ENCODE measurements around the gene DSCAM.

DNA sequence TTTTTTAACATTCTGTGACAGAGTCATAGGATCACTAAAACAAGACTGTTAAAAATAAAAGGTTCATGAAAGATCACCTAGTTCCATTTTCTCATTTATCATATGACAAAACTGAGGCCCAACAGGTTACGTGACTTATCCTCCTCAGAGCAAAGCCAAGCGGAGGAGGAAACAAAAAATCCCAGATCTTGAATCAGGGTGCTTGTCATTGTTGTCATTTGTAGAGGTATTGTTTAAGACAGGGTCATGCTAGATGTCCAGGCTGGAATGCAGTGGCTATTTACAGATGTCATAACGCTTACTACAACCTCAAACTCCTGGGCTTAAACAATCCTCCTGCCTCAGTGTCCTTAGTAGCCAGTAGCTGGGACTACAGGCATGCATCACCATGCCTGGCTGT, 293.2 kb downstream of the DSCAM start:
- TF ChIP-seq POLR2AphosphoS5 (IDR thresholded peaks at IDR 0.05; ENCODE audit: low read length) = no peak
- no peak for TF ChIP-seq CBX5 (IDR thresholded peaks at IDR 0.05; ENCODE audit: low read depth)
- TF ChIP-seq, protein P1, sequence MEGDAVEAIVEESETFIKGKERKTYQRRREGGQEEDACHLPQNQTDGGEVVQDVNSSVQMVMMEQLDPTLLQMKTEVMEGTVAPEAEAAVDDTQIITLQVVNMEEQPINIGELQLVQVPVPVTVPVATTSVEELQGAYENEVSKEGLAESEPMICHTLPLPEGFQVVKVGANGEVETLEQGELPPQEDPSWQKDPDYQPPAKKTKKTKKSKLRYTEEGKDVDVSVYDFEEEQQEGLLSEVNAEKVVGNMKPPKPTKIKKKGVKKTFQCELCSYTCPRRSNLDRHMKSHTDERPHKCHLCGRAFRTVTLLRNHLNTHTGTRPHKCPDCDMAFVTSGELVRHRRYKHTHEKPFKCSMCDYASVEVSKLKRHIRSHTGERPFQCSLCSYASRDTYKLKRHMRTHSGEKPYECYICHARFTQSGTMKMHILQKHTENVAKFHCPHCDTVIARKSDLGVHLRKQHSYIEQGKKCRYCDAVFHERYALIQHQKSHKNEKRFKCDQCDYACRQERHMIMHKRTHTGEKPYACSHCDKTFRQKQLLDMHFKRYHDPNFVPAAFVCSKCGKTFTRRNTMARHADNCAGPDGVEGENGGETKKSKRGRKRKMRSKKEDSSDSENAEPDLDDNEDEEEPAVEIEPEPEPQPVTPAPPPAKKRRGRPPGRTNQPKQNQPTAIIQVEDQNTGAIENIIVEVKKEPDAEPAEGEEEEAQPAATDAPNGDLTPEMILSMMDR (IDR thresholded peaks at IDR 0.05 in 2 of 3, conservative IDR thresholded peaks at IDR 0.05 in 1 of 3; ENCODE audit: control insufficient read depth in 2 of 3, extremely low read depth in 1 of 3, insufficient read depth in 1 of 3, low read depth in 3 of 3, low read length in 3 of 3) = no peak
- TF ChIP-seq ZSCAN29 (IDR thresholded peaks at IDR 0.05) = no peak
- TF ChIP-seq TAF1 (IDR thresholded peaks at IDR 0.05; ENCODE audit: borderline replicate concordance, low read depth, low read length) = no peak
- TF ChIP-seq, protein P2, sequence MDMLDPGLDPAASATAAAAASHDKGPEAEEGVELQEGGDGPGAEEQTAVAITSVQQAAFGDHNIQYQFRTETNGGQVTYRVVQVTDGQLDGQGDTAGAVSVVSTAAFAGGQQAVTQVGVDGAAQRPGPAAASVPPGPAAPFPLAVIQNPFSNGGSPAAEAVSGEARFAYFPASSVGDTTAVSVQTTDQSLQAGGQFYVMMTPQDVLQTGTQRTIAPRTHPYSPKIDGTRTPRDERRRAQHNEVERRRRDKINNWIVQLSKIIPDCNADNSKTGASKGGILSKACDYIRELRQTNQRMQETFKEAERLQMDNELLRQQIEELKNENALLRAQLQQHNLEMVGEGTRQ (IDR thresholded peaks at IDR 0.05; ENCODE audit: borderline replicate concordance, low read depth, low read length) = no peak
- no peak for TF ChIP-seq TCF7 (IDR thresholded peaks at IDR 0.05; ENCODE audit: borderline replicate concordance)
- TF ChIP-seq EZH2 (IDR thresholded peaks at IDR 0.05; ENCODE audit: borderline replicate concordance, control insufficient read depth, low read depth, low read length) = no peak
- no peak for TF ChIP-seq BMI1 (IDR thresholded peaks at IDR 0.05; ENCODE audit: borderline replicate concordance)
- TF ChIP-seq ATF7 (IDR thresholded peaks at IDR 0.05; ENCODE audit: low read depth) = no peak
- TF ChIP-seq ASH2L (IDR thresholded peaks at IDR 0.05; ENCODE audit: borderline replicate concordance, low read depth) = no peak
- TF ChIP-seq EP300 (IDR thresholded peaks at IDR 0.05; ENCODE audit: borderline replicate concordance in 1 of 2, control insufficient read depth in 1 of 2, low read depth in 2 of 2, low read length in 2 of 2) = no peak

Data from GM12878 (cell line).